ENCODE measurements around the gene ZFAND3. TPM values are rescaled to one million over a fixed set of nuclear protein-coding genes. Genes with fewer than 3 reads are reported as not detected.

Gene ZFAND3
- total and polyA plus RNA-seq, 2 donors = 25.4 to 68.9 TPM

DNA sequence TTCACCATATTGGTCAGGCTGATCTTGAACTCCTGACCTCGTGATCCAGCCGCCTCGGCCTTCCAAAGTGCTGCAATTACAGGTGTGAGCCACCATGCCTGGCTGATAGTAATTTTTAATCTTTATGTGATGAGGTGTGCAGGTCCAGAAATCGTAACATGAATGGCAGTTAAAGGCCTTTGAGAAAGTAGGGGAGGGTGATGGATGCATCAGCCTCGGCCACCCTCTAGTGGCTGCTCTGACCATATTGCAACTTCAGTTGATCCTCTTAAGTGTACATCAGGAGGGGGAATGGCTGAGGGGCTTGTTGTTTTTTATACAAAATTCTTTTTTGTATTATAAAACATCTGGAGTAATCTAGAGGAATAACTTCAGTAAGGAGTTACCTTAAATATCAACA, 193.0 kb downstream of the ZFAND3 start:
- H3K36me3 ChIP-seq (ENCODE audit: insufficient read depth) = no peaks in the 10 kb centered on the region

DNA sequence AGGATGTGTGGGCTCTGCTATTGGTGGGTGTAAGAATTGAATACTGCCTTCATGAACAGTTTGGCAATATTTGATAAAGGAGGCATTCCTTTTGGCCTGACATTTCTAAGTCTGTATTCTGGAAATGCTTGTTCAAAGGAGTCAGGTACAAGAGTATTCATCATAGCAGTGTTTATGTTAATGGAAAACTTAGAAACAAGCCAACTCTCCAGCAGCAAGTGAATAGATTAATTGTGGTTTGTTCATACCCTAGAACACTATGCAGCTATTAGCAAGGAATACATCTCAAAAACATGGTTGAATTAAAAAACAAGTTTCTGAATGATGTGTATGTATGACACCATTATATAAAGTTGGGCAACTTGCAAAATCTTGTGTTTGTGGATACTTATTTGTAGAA, 195.8 kb downstream of the ZFAND3 start:
- no peak overlapping the region for H3K27ac ChIP-seq (ENCODE audit: low read depth)
- no peak overlapping the region for H3K4me3 ChIP-seq (ENCODE audit: low read depth, low read length)
- H3K36me3 ChIP-seq (ENCODE audit: insufficient read depth) = no peaks in the 10 kb centered on the region
- no peak for DNase-seq (ENCODE audit: extremely low spot score)
- no peaks in the 10 kb centered on the region for H3K4me1 ChIP-seq (ENCODE audit: insufficient read depth)

More for the DNA sequence above, 193.0 kb downstream of the ZFAND3 start:
- 80% methylated on average over 5 of the region's 5 CpGs for WGBS
- no peak overlapping the region for H3K4me3 ChIP-seq (ENCODE audit: low read depth, low read length)
- no peaks in the 10 kb centered on the region for H3K4me1 ChIP-seq (ENCODE audit: insufficient read depth)
- DNase-seq (ENCODE audit: extremely low spot score) = no peak
- H3K27ac ChIP-seq (ENCODE audit: low read depth) = no peak overlapping the region

DNA sequence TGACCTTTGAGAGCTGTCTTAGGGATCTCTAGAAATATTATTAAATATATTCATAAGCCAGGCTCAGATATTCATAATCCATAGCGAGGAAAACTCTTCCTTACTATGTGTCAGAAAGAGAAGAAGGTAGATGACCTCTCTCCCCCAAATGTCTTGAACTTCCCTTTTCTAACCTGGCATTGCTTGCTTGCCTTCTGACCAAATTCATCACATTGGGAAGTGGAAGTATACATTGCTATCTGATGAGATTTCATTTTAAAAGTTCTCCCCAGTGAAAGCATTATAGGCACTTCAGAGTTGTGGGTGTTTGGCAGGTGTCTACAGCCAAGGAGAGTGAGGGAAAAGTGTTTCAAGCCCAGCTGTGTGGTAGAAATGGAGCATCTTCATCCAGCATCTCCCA, 197.3 kb downstream of the ZFAND3 start:
- H3K4me1 ChIP-seq (ENCODE audit: insufficient read depth) = no peaks in the 10 kb centered on the region
- no peak overlapping the region for H3K27ac ChIP-seq (ENCODE audit: low read depth)
- 93% methylated on average over 1 of the region's 1 CpG for WGBS
- DNase-seq (ENCODE audit: extremely low spot score) = no peak
- no peak overlapping the region for H3K4me3 ChIP-seq (ENCODE audit: low read depth, low read length)
- no peaks in the 10 kb centered on the region for H3K36me3 ChIP-seq (ENCODE audit: insufficient read depth)

GRCh38 chr6:38018755-38019165, 199.2 kb downstream of the ZFAND3 start:
- 96% methylated on average over 2 of the region's 2 CpGs for WGBS
- no peak for DNase-seq (ENCODE audit: extremely low spot score)
- Histone ChIP-seq H3K36me3 (ENCODE audit: insufficient read depth) (no peaks in the 10 kb centered on the region), H3K4me3 (ENCODE audit: low read depth, low read length) (no peak overlapping the region), H3K27ac (ENCODE audit: low read depth) (no peak overlapping the region), H3K4me1 (ENCODE audit: insufficient read depth) (no peaks in the 10 kb centered on the region)

GRCh38 chr6:38020593-38020992, 201.1 kb downstream of the ZFAND3 start:
- no peak for DNase-seq (ENCODE audit: extremely low spot score)
- Histone ChIP-seq H3K36me3 (ENCODE audit: insufficient read depth) (no peaks in the 10 kb centered on the region), H3K4me3 (ENCODE audit: low read depth, low read length) (no peak overlapping the region), H3K4me1 (ENCODE audit: insufficient read depth) (peaks cover under 1% of the 10 kb centered on the region), H3K27ac (ENCODE audit: low read depth) (no peak overlapping the region)
- 27% methylated on average over 2 of the region's 2 CpGs for WGBS

- Histone ChIP-seq H3K27ac (ENCODE audit: low read depth) (no peak overlapping the region), H3K4me1 (ENCODE audit: insufficient read depth) (peaks cover 2% of the 10 kb centered on the region)
- 81% methylated on average over 2 of the region's 2 CpGs for WGBS
Observed at GRCh38 chr6:38021029-38021428, 201.5 kb downstream of the ZFAND3 start.

DNA sequence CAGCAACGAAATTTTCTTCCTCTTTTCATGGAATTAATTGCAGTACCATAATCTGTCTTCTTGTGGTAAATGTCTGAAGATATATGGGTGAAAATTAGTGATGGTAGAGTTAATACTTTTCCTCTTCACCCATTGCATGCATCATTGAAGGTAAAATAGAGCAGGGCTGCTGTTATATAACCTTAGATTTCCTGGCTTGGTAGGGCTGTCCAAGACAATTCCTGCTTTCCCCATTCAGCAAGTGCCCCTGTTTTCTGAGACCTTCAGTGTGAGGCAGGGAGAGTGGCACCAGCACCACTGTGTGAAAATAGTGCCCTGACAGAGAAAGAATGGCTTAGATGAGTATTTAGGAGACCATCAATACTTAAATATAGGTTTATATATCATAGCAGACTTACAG, 202.0 kb downstream of the ZFAND3 start:
- no peak for DNase-seq (ENCODE audit: extremely low spot score)
- 84% methylated on average over 1 of the region's 1 CpG for WGBS
- no peaks in the 10 kb centered on the region for H3K36me3 ChIP-seq (ENCODE audit: insufficient read depth)
- no peak overlapping the region for H3K27ac ChIP-seq (ENCODE audit: low read depth)
- peaks cover 2% of the 10 kb centered on the region for H3K4me1 ChIP-seq (ENCODE audit: insufficient read depth)
- no peak overlapping the region for H3K4me3 ChIP-seq (ENCODE audit: low read depth, low read length)

More at GRCh38 chr6:38021029-38021428, 201.5 kb downstream of the ZFAND3 start:
- DNase-seq (ENCODE audit: extremely low spot score) = no peak
- H3K36me3 ChIP-seq (ENCODE audit: insufficient read depth) = no peaks in the 10 kb centered on the region
- H3K4me3 ChIP-seq (ENCODE audit: low read depth, low read length) = no peak overlapping the region

DNA sequence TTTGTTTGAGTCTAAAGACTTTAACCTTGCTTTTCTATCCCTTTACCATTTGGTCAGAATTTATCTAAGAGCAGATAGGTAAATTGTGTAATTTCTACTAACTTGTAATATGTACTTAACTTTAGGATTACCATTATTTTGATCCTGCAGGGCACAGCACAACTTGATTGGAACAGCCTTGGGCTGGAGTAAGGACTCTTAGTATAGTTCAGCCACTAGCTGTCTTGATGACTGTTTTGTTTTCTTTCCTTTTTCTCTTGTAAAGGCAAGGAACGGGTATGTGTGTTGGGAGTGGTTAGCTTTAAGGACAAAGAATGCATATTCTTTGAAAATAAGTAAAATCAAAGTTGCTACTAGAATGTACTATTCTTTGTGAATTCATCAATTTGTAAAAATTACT, 203.2 kb downstream of the ZFAND3 start:
- no peak for DNase-seq (ENCODE audit: extremely low spot score)
- H3K4me3 ChIP-seq (ENCODE audit: low read depth, low read length) = no peak overlapping the region
- H3K36me3 ChIP-seq (ENCODE audit: insufficient read depth) = no peaks in the 10 kb centered on the region
- H3K27ac ChIP-seq (ENCODE audit: low read depth) = no peak overlapping the region
- peaks cover 2% of the 10 kb centered on the region for H3K4me1 ChIP-seq (ENCODE audit: insufficient read depth)
- WGBS = 95% methylated on average over 1 of the region's 1 CpG

DNA sequence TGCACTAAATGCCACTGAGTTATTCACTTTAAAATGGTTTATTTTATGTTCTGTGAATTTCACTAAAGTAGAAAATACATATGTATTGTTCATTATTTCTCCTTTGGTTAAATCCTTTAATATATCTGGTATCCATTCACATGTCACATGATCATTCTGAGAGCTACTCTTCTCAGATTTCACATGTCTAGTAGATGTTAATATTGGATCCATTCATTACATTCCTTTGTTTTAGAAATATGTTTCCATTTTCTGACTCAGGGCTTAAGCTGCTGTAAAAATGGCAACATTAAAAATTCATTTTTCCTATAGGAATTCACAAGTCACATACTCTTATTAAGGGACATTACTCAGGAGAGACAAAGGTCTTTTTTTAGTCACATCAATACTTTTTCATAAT, 205.4 kb downstream of the ZFAND3 start:
- DNase-seq (ENCODE audit: extremely low spot score) = no peak
- Histone ChIP-seq H3K4me1 (ENCODE audit: insufficient read depth) (peaks cover 2% of the 10 kb centered on the region), H3K27ac (ENCODE audit: low read depth) (no peak overlapping the region)

GRCh38 chr6:38025451-38025850, 205.9 kb downstream of the ZFAND3 start:
- Histone ChIP-seq H3K27ac (ENCODE audit: low read depth) (no peak overlapping the region), H3K4me3 (ENCODE audit: low read depth, low read length) (no peak overlapping the region), H3K4me1 (ENCODE audit: insufficient read depth) (peaks cover 2% of the 10 kb centered on the region), H3K36me3 (ENCODE audit: insufficient read depth) (no peaks in the 10 kb centered on the region)
- DNase-seq (ENCODE audit: extremely low spot score) = no peak

More for the DNA sequence above, 205.4 kb downstream of the ZFAND3 start:
- Histone ChIP-seq H3K4me3 (ENCODE audit: low read depth, low read length) (no peak overlapping the region), H3K36me3 (ENCODE audit: insufficient read depth) (no peaks in the 10 kb centered on the region)

- no peak overlapping the region for H3K4me3 ChIP-seq (ENCODE audit: low read depth, low read length)
- no peak overlapping the region for H3K27ac ChIP-seq (ENCODE audit: low read depth)
- WGBS = 95% methylated on average over 2 of the region's 2 CpGs
- no peak for DNase-seq (ENCODE audit: extremely low spot score)
- H3K4me1 ChIP-seq (ENCODE audit: insufficient read depth) = peaks cover 2% of the 10 kb centered on the region
- no peaks in the 10 kb centered on the region for H3K36me3 ChIP-seq (ENCODE audit: insufficient read depth)
Observed at GRCh38 chr6:38027685-38028373, 208.3 kb downstream of the ZFAND3 start.

GRCh38 chr6:38030380-38030779, 210.9 kb downstream of the ZFAND3 start:
- Histone ChIP-seq H3K4me3 (ENCODE audit: low read depth, low read length) (no peak overlapping the region), H3K4me1 (ENCODE audit: insufficient read depth) (peaks cover 2% of the 10 kb centered on the region), H3K36me3 (ENCODE audit: insufficient read depth) (no peaks in the 10 kb centered on the region), H3K27ac (ENCODE audit: low read depth) (no peak overlapping the region)
- DNase-seq (ENCODE audit: extremely low spot score) = no peak

DNA sequence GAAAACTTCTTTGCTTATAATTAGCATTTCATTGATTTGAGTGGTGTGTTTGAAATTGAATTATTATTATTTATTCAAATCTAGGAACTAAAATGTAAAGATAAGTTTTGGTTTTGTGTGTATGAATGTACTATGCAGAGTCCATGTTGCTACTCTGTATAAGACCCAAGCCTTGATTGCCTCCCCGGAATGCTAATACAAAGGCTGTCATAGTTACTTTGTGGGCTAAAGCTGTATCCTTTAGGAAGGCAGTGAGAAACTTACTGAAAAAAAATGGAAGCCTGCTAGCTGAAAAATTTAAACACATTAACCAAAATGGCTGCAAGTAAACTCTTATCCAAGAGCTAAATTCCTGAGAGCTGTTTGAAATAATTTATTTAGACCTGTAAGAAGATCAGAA, 213.3 kb downstream of the ZFAND3 start:
- 90% methylated on average over 1 of the region's 1 CpG for WGBS
- H3K4me1 ChIP-seq (ENCODE audit: insufficient read depth) = no peaks in the 10 kb centered on the region
- no peaks in the 10 kb centered on the region for H3K36me3 ChIP-seq (ENCODE audit: insufficient read depth)
- no peak overlapping the region for H3K4me3 ChIP-seq (ENCODE audit: low read depth, low read length)
- DNase-seq (ENCODE audit: extremely low spot score) = no peak
- H3K27ac ChIP-seq (ENCODE audit: low read depth) = no peak overlapping the region

DNA sequence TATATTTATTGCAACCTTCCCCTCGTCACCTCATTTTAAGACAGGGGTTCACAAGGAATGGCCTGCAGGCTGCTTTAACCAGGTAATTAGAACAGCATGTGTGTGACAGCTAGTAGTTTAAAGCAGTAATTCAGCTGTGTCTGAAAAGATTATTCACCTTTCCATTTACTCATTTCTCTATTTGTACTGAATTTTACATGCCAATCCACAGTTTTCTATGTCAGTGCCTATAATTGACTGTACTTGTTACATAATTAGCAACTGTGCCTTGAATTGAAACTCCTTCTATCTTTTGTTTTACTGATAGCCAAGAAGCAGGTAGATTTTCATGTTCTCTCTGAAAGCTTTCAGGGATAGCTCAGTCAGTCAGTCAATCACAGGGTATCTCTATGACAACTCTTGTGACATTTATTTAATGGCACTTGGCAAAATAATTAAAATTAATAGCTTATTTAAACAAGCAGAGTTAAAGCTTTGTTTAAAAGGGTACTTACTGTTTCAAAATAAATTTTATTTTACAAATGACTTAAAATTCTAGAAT, 214.0 kb downstream of the ZFAND3 start:
- 41% methylated on average over 1 of the region's 1 CpG for WGBS
- Histone ChIP-seq H3K4me3 (ENCODE audit: low read depth, low read length) (no peak overlapping the region), H3K36me3 (ENCODE audit: insufficient read depth) (no peaks in the 10 kb centered on the region)

More for the DNA sequence above, 214.0 kb downstream of the ZFAND3 start:
- H3K27ac ChIP-seq (ENCODE audit: low read depth) = no peak overlapping the region
- H3K4me1 ChIP-seq (ENCODE audit: insufficient read depth) = no peaks in the 10 kb centered on the region
- DNase-seq (ENCODE audit: extremely low spot score) = no peak
